GF-D8 (cell line): ENCODE results near the gene RBM34.
A peak's percentile ranks its signal among the peaks of the same experiment; 100 is the strongest.
"Not testable (repeated sequence)": the region's sequence is repeated elsewhere in the genome, so short reads cannot be mapped to it uniquely, and the experiment has no call there.

Source experiments
- DNase-seq: peaks from one replicate; lab custom pipeline; 2025; lab: John Stamatoyannopoulos, UW

RBM34 gene

GRCh38 chr1:235160957-235161684 is at the start of gene RBM34:
Gene RBM34, minus strand, starts transcription at chr1:235161250. Its CDS starts 24 bp downstream, at chr1:235161226.
- DNase-seq: peak; percentile 79

- DNase-seq: peak; percentile 24
Observed at GRCh38 chr1:235207209-235207565, 46.1 kb upstream of the RBM34 start.

GRCh38 chr1:235206533-235207208 is 45.6 kb upstream of the RBM34 start:
- no peak for DNase-seq

- no peak for DNase-seq
Observed at GRCh38 chr1:235205687-235206086, 44.6 kb upstream of the RBM34 start.

GRCh38 chr1:235203428-235203827 is 42.4 kb upstream of the RBM34 start:
- DNase-seq: no peak

- DNase-seq: not testable (repeated sequence)
Observed at GRCh38 chr1:235202447-235202846, 41.4 kb upstream of the RBM34 start.

- no peak for DNase-seq
Observed at GRCh38 chr1:235199441-235199840, 38.4 kb upstream of the RBM34 start.

GRCh38 chr1:235190431-235190830 is 29.4 kb upstream of the RBM34 start:
- DNase-seq: no peak

GRCh38 chr1:235187316-235187715 is 26.3 kb upstream of the RBM34 start:
- no peak for DNase-seq

GRCh38 chr1:235181561-235182245 is 20.7 kb upstream of the RBM34 start:
- no peak for DNase-seq

GRCh38 chr1:235180916-235181460 is 19.9 kb upstream of the RBM34 start:
- DNase-seq: no peak

GRCh38 chr1:235176486-235176885 is 15.4 kb upstream of the RBM34 start:
- no peak for DNase-seq

GRCh38 chr1:235169986-235170385 is 8.9 kb upstream of the RBM34 start:
- no peak for DNase-seq

GRCh38 chr1:235168375-235168774 is 7.3 kb upstream of the RBM34 start:
- no peak for DNase-seq

- no peak for DNase-seq
Observed at GRCh38 chr1:235161685-235162327, 756 bp upstream of the RBM34 start.

- peak; percentile 53 for DNase-seq
Observed at GRCh38 chr1:235160383-235160956, 580 bp downstream of the RBM34 start.

- not testable (repeated sequence) for DNase-seq
Observed at GRCh38 chr1:235159930-235160329, 1.1 kb downstream of the RBM34 start.

- not testable (repeated sequence) for DNase-seq
Observed at GRCh38 chr1:235159284-235159683, 1.8 kb downstream of the RBM34 start.

GRCh38 chr1:235158680-235159079 is 2.4 kb downstream of the RBM34 start:
- DNase-seq: no peak

GRCh38 chr1:235157150-235157549 is 3.9 kb downstream of the RBM34 start:
- DNase-seq: no peak

- DNase-seq: no peak
Observed at GRCh38 chr1:235156740-235157139, 4.3 kb downstream of the RBM34 start.

- DNase-seq: no peak
Observed at GRCh38 chr1:235156265-235156664, 4.8 kb downstream of the RBM34 start.
